CD4-positive, CD25-positive, alpha-beta regulatory T cell (primary cell): ENCODE results near the gene GMDS. TPM values are rescaled to one million over a fixed set of nuclear protein-coding genes. Genes with fewer than 3 reads are reported as not detected.
A peak's percentile ranks its signal among the peaks of the same experiment; 100 is the strongest.

Source experiments
- ATAC-seq, 2 donors: fragments of 150-1000 bp; cut with Tn5 transposase; one replicate each; pipeline ENCODE4 v1.10.0; 2021; ENCODE audit warnings: low read depth in 2 of 2, moderate number of reproducible peaks in 2 of 2, moderate library complexity in 1 of 2
- DNase-seq, 3 donors: peaks; one replicate each; pipeline versions ENCODE4 v3.0.0 to v3.0.0-alpha.2; 2012 to 2022; ENCODE audit warnings: mixed read lengths in 1 of 3
- H3K27ac ChIP-seq: one replicate; pipeline ENCODE4 v1.7.0; 2013; ENCODE audit warnings: mild to moderate bottlenecking, low read length; ENCODE audit not compliant: insufficient read depth, poor library complexity, severe bottlenecking
- H3K27me3 ChIP-seq: one replicate; pipeline ENCODE4 v1.7.0; 2013; ENCODE audit warnings: low read length; ENCODE audit not compliant: control insufficient read depth, insufficient read depth
- H3K36me3 ChIP-seq: one replicate; pipeline ENCODE4 v1.7.0; 2013; ENCODE audit warnings: mild to moderate bottlenecking, low read length, moderate library complexity; ENCODE audit not compliant: control insufficient read depth, insufficient read depth
- H3K4me1 ChIP-seq: 2 replicates; pipeline ENCODE4 v1.7.0; 2013; ENCODE audit warnings: mild to moderate bottlenecking, low read length; ENCODE audit not compliant: insufficient read depth, control insufficient read depth, poor library complexity, severe bottlenecking
- H3K4me3 ChIP-seq: one replicate; pipeline ENCODE4 v1.7.0; 2013; ENCODE audit warnings: low read depth, mild to moderate bottlenecking, low read length, moderate library complexity
- H3K9me3 ChIP-seq, 2 experiments: 1 replicate in 1 of 2; 2 replicates in 1 of 2; pipeline ENCODE4 v1.7.0; 2013; ENCODE audit warnings: low read length in 2 of 2, mild to moderate bottlenecking in 1 of 2, moderate library complexity in 1 of 2; ENCODE audit not compliant: control insufficient read depth in 2 of 2
- H3K27ac Mint-ChIP-seq, 3 donors: one replicate each; pipeline ENCODE4 v1.8.0; 2020 to 2022; ENCODE audit warnings: mild to moderate bottlenecking in 3 of 3, mixed read lengths in 3 of 3, moderate library complexity in 2 of 3
- H3K27me3 Mint-ChIP-seq: one replicate; pipeline ENCODE4 v1.8.0; 2022; ENCODE audit warnings: mild to moderate bottlenecking, mixed read lengths
- H3K36me3 Mint-ChIP-seq: one replicate; pipeline ENCODE4 v1.8.0; 2020; ENCODE audit warnings: mixed read lengths
- H3K4me1 Mint-ChIP-seq, 4 donors: one replicate each; pipeline ENCODE4 v1.8.0; 2020 to 2022; ENCODE audit warnings: mixed read lengths in 4 of 4, mild to moderate bottlenecking in 1 of 4
- H3K4me3 Mint-ChIP-seq, 4 donors: one replicate each; pipeline ENCODE4 v1.8.0; 2020 to 2022; ENCODE audit warnings: mild to moderate bottlenecking in 4 of 4, mixed read lengths in 4 of 4, moderate library complexity in 3 of 4
- H3K9me3 Mint-ChIP-seq, 7 donors: one replicate each; pipeline ENCODE4 v1.8.0; 2020 to 2022; ENCODE audit warnings: mixed read lengths in 7 of 7, mild to moderate bottlenecking in 3 of 7, moderate library complexity in 2 of 7
- polyA plus RNA-seq, 4 donors: library from polyadenylated mRNA; unstranded; fragments of 300-500 nt; fragmentation: Illumina TruSeq; gene quantifications; one replicate each; pipeline ENCODE4 v1.2.3, GENCODE V29; 2021
- total RNA-seq: library from RNA; stranded (reverse); gene quantifications from one replicate; pipeline ENCODE4 v1.2.3, GENCODE V29; 2022

Gene GMDS
- total and polyA plus RNA-seq, 5 donors from 2014 or later: 17.5 to 23.9 (median 20.2) TPM

DNA sequence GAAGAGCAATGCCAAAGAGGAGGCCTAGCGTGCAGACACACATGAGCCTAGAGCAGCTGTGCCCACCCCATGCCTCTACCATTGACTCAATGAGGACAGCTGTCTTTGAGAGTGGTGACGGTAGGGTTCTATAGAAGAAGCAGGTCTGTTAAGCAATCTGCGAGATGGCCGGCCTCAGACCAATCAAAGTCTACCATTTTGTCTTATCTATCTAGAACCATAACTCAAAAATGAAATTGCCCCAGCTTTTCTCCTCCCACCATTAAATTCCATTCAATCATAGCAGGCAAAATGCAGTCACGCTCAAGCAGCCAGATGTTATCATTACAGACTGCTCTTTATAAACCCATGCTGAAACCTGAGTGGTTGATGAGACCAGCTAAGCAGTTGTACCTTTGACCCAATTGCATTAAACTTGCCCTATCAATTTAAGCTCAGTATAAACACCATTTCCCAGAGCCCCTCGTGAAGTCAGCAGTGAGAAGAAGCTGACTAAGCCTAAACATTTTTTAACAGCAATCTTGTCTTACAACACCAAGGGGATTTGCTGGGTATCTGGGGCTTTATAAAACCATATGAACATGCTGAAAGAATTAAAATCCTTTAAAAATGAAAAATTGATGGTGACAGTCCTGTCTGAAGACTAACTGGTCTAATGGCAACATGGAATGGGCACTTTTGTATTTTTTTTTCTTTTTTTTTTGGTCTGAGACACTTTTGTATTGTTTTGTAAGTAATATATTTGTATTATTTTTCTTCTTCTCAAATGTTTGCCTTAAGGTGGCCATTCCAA is 578.2 kb downstream of the GMDS start:
- Histone ChIP-seq H3K27me3 (no peaks in the 10 kb centered on the region), H3K27ac (no peak overlapping the region), H3K4me3 (no peak overlapping the region), H3K9me3 (no peaks in the 10 kb centered on the region), H3K36me3 (no peaks in the 10 kb centered on the region), H3K4me1 (no peaks in the 10 kb centered on the region)
- ATAC-seq (no peak), DNase-seq (no peak)
- no peaks in the 10 kb centered on the region for H3K9me3 Mint-ChIP-seq
- no peaks in the 10 kb centered on the region for H3K27me3 Mint-ChIP-seq
- H3K4me3 Mint-ChIP-seq: no peak overlapping the region
- H3K36me3 Mint-ChIP-seq: peaks cover 4% of the 10 kb centered on the region
- H3K4me1 Mint-ChIP-seq: no peaks in the 10 kb centered on the region
- H3K27ac Mint-ChIP-seq: no peak overlapping the region

DNA sequence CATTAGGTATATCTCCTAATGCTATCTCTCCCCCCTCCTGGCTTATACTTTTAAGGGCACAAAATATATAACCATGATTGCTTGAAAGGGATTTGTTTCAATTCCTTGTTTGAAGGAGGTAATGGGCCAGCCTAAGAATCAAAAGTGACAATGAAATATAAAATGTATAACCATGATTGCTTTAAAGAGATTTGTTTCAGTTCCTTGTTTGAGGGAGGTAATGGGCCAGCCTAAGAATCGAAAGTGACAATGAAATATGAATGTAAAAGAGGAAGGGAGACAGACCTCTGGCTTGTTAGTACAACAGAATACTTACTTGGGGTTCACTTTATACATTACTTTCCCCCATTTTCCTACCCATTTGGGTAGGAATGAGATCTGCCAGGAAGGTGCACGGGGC is 580.2 kb downstream of the GMDS start:
- Mint-ChIP-seq H3K4me1 (no peaks in the 10 kb centered on the region), H3K27ac (no peak overlapping the region), H3K4me3 (no peak overlapping the region), H3K27me3 (no peaks in the 10 kb centered on the region), H3K9me3 (no peaks in the 10 kb centered on the region), H3K36me3 (peaks cover 4% of the 10 kb centered on the region)
- Histone ChIP-seq H3K9me3 (no peaks in the 10 kb centered on the region), H3K27ac (no peak overlapping the region), H3K4me3 (no peak overlapping the region), H3K27me3 (no peaks in the 10 kb centered on the region), H3K4me1 (no peaks in the 10 kb centered on the region), H3K36me3 (no peaks in the 10 kb centered on the region)
- DNase-seq (no peak), ATAC-seq (no peak)

DNA sequence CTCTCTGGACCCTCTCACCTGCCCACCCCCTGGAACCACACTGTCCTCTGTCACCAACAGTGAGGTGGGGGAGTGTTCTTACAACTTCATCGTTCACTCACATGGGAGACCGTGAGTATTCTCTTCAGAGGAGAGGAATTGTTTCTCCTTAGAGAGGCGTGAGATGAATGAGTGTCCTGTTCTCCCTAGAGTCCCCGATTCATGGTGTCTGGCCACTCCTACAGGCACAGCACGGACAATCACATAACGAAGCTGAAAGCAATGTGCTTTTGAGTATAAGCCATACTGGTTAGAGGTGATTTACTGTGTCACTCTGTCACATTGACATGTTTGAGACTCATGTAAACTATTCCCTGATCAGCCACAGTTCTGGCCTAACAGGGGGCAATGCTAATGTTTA is 581.1 kb downstream of the GMDS start:
- Histone ChIP-seq H3K4me1 (no peaks in the 10 kb centered on the region), H3K9me3 (no peaks in the 10 kb centered on the region), H3K36me3 (no peaks in the 10 kb centered on the region), H3K4me3 (no peak overlapping the region), H3K27me3 (no peaks in the 10 kb centered on the region), H3K27ac (no peak overlapping the region)
- H3K27me3 Mint-ChIP-seq: no peaks in the 10 kb centered on the region
- no peaks in the 10 kb centered on the region for H3K9me3 Mint-ChIP-seq
- H3K4me1 Mint-ChIP-seq: no peaks in the 10 kb centered on the region
- peaks cover 4% of the 10 kb centered on the region for H3K36me3 Mint-ChIP-seq
- DNase-seq: no peak
- H3K27ac Mint-ChIP-seq: no peak overlapping the region
- H3K4me3 Mint-ChIP-seq: no peak overlapping the region
- no peak for ATAC-seq

DNA sequence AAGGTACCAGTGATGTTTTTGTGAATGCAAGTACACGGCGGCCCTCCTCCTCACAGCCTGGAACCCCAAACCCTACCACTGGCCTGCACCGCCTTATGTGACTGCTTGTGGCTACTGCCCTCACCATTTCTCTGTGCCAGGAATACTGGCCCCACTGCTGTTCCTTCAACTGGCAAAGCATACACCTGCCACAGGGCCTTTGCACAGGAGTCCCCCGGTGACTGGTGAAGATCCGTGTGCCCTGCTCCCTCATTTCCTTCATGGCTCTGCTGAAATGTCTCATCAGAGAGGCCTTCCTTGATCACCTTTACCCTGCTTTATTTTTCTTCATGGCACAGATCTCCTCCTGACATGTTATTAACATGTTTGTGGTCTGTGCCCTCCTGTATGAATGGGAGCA is 581.9 kb downstream of the GMDS start:
- no peak for DNase-seq
- H3K4me3 Mint-ChIP-seq: no peak overlapping the region
- Histone ChIP-seq H3K4me3 (no peak overlapping the region), H3K27me3 (no peaks in the 10 kb centered on the region), H3K4me1 (no peaks in the 10 kb centered on the region), H3K9me3 (no peaks in the 10 kb centered on the region), H3K27ac (no peak overlapping the region), H3K36me3 (no peaks in the 10 kb centered on the region)
- H3K4me1 Mint-ChIP-seq: no peaks in the 10 kb centered on the region
- no peak for ATAC-seq
- peaks cover 4% of the 10 kb centered on the region for H3K36me3 Mint-ChIP-seq
- no peak overlapping the region for H3K27ac Mint-ChIP-seq
- H3K27me3 Mint-ChIP-seq: no peaks in the 10 kb centered on the region
- H3K9me3 Mint-ChIP-seq: no peaks in the 10 kb centered on the region

DNA sequence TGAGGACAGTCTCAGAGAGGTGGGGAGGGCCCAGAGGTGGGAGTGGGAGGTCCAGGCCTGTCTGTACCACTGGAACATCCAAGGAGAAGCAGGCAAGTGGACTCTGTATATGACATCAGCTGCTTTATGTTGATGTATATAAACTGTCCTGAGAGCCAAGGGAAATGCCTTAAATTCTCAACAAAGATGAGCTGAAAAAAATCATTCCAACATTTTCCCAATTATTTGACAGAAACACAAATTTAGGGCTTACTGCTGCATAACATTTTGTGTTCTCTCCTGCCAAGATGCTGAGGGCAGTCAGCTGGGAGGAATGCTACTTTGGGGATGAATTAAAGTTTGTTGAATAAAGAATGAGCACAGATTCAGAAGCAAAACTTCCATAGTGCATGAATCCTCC is 582.9 kb downstream of the GMDS start:
- Histone ChIP-seq H3K27me3 (no peaks in the 10 kb centered on the region), H3K4me3 (no peak overlapping the region), H3K4me1 (no peaks in the 10 kb centered on the region), H3K27ac (no peak overlapping the region), H3K9me3 (no peaks in the 10 kb centered on the region), H3K36me3 (no peaks in the 10 kb centered on the region)
- DNase-seq (no peak), ATAC-seq (no peak)
- H3K27me3 Mint-ChIP-seq: no peaks in the 10 kb centered on the region
- peaks cover 4% of the 10 kb centered on the region for H3K36me3 Mint-ChIP-seq
- no peak overlapping the region for H3K27ac Mint-ChIP-seq
- H3K4me3 Mint-ChIP-seq: no peak overlapping the region
- H3K4me1 Mint-ChIP-seq: no peaks in the 10 kb centered on the region
- no peaks in the 10 kb centered on the region for H3K9me3 Mint-ChIP-seq

GRCh38 chr6:1659816-1660215 is 585.6 kb downstream of the GMDS start:
- H3K9me3 Mint-ChIP-seq: no peaks in the 10 kb centered on the region
- no peaks in the 10 kb centered on the region for H3K36me3 ChIP-seq
- DNase-seq: no peak

DNA sequence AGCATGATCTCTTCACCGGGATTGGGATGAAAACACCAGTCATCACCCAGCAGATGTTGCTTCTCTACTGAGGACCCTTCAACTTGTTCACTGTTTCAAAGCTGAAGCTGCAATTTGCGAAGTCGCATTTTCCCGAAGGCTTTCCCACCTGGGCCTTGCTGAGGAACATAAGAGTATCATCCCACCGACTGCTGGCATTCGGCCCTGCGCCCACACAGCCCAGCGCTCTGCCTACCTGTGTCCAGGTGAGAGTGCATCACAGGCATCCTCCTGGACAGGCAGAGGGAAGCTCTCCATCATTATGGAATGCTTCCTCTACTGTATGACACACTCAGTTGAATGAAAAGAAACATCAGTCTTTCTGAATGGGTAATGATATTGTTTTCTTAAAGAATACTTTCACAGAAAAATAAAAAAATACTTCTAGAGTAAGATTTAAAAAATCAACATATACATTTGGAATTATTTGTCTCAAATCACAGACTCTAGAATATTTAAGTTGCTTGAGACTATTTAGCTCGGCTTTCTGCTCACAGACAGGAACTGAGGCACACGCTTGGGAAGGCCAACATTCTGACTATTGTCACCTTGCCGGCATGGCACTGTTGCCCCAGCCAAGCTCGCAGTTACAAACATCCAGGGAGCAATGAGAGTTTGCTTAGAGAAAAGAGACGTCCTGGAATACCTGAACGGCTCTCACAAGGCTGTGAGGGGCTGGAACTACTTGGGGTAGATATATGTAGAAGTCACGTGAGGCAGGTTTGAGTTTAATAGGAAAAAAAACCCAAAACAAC is 587.0 kb downstream of the GMDS start:
- no peak overlapping the region for H3K4me3 ChIP-seq
- ATAC-seq (no peak), DNase-seq (no peak)
- H3K9me3 Mint-ChIP-seq: no peaks in the 10 kb centered on the region
- no peaks in the 10 kb centered on the region for H3K36me3 ChIP-seq
- H3K4me1 Mint-ChIP-seq: no peaks in the 10 kb centered on the region
- no peaks in the 10 kb centered on the region for H3K27me3 ChIP-seq
- H3K4me1 ChIP-seq: no peaks in the 10 kb centered on the region
- H3K27me3 Mint-ChIP-seq: no peaks in the 10 kb centered on the region
- H3K27ac Mint-ChIP-seq: peak overlapping the region in 1 of 3 donors; percentile 5
- no peaks in the 10 kb centered on the region for H3K9me3 ChIP-seq
- no peaks in the 10 kb centered on the region for H3K36me3 Mint-ChIP-seq
- no peak overlapping the region for H3K4me3 Mint-ChIP-seq
- H3K27ac ChIP-seq: no peak overlapping the region

More at GRCh38 chr6:1659816-1660215, 585.6 kb downstream of the GMDS start:
- Mint-ChIP-seq H3K27ac (no peak overlapping the region), H3K27me3 (no peaks in the 10 kb centered on the region), H3K4me3 (no peak overlapping the region), H3K36me3 (no peaks in the 10 kb centered on the region), H3K4me1 (no peaks in the 10 kb centered on the region)
- Histone ChIP-seq H3K27ac (no peak overlapping the region), H3K4me3 (no peak overlapping the region), H3K9me3 (no peaks in the 10 kb centered on the region), H3K4me1 (no peaks in the 10 kb centered on the region), H3K27me3 (no peaks in the 10 kb centered on the region)
- ATAC-seq: no peak

DNA sequence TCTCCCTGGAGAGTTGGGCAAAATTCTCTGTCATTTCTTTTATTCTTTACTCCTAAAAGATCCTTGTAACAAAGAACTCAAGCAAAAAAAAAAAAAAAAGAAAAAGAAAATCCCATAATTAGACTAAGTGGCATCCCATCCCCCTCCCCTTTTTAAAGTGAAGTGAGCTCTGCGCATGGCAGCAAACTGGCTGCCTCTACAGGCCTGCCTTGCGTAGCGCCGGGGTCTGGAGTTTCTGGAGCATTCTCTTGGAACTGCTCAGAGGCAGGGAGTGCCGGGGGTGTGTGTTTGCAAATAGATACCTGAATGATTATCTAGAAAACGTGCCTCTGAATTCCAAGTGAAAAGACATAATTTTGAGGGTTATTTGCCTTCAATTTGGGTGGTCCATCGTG is 587.6 kb downstream of the GMDS start:
- H3K4me3 ChIP-seq: no peak overlapping the region
- Mint-ChIP-seq H3K9me3 (no peaks in the 10 kb centered on the region), H3K36me3 (no peaks in the 10 kb centered on the region), H3K27ac (no peak overlapping the region), H3K4me1 (no peaks in the 10 kb centered on the region), H3K27me3 (no peaks in the 10 kb centered on the region), H3K4me3 (no peak overlapping the region)
- H3K36me3 ChIP-seq: no peaks in the 10 kb centered on the region
- DNase-seq: no peak
- H3K9me3 ChIP-seq: no peaks in the 10 kb centered on the region
- no peak overlapping the region for H3K27ac ChIP-seq
- H3K4me1 ChIP-seq: no peaks in the 10 kb centered on the region
- no peak for ATAC-seq
- H3K27me3 ChIP-seq: no peaks in the 10 kb centered on the region
